NOMO-1 treated with dmso at 0.1 percent for 144 hours (cell line): ENCODE data around the gene FNIP1.
"Not testable (repeated sequence)": the region's sequence is repeated elsewhere in the genome, so short reads cannot be mapped to it uniquely, and the experiment has no call there.

Experiments
- DNase-seq: peaks from one replicate; lab custom pipeline; 2025; ENCODE audit not compliant: unreplicated experiment; lab: John Stamatoyannopoulos, UW

Gene FNIP1

DNA sequence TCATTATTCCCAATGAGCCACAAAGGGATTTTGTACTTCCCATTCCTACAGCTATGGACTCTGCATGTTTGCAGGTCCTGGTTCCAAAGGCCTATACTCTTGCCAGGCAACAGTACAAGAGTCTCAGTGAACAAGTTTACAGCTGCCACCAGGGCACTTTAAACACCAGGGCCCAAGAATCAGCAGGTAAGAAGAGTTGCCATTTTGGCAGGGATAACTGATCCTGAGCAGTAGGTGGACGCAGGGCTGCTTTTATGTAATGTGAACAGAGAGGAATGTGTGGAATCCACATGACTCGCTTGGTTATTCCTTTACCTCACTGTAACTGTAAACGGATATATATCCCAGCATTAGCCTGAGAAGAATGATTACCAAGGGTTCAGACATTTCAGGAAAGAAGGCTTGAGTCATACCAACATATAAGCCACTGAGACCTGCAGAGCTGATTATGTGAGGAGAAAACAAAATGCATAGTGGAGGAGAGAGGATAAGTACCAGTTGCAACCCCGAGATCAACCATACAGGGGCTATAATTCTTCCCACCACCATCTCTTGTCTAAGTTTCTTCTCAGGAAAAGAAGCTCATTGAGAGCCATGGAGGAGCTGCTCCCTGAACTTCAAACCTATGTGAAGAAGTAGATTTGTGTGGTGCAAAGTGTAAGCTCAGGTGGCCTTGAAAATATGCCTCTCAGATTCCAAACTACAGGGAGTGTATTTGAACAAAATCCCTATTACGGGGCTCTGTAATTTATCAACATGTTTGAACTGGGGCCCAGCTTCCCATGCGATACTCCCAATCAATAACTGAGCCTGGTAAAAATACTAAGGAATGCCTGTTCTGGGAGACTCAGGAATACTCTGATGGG is 186.4 kb downstream of the FNIP1 start:
- DNase-seq: no peak

DNA sequence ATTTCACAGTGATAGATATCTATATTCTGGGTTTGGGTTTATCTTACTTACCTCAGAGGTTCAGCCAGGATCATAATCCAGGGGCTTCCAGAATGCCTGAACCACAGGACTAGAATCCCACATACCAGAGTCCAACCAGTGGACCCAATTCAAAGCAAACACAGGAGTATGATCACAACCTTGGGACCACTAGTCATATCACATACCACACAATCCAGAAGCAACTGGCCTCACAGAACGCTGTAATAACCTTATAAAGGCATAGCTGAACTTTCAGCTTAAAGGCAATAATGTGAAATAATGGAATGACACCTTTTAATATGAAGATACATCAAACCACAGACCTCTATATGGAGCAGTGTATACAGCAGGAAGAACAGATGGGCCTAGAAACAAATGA is 187.0 kb downstream of the FNIP1 start:
- no peak for DNase-seq

DNA sequence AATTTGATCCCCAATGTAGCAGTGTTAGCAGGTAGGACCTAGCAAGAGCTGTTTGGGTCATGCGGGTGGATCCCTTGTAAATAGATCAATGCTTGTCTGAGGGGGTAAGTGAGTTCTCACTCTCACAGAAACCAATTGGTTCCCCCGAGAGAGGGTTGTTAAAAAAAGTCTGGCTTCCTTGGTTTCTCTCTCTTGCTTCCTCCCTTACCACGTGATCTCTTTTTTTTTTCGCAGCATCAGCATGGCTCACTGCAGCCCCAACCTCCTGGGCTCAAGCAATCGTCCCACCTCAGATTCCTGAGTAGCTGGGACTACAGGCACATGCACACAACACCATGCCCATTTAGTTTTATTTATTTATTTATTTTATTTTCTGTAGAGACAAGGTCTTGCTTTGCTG is 188.2 kb downstream of the FNIP1 start:
- no peak for DNase-seq

GRCh38 chr5:131607903-131608540 is 188.8 kb downstream of the FNIP1 start:
- no peak for DNase-seq

DNA sequence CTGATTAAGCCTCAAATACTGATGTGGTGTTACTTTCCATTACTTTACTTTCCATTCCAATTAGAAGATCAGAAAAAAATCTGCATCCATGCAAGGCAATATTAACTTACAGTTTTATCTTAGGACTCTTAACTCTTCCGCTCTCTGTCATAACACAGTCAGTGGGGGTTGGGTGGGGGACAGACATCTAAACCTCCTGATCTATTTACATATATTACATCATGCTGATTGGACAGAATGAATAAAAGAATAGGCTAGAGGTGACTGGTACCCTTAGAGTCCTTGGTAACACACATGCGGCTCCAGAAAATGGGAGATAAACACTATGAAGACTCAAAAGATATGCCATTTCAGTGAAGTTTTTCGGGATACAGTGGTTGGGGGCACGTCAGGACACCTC is 189.4 kb downstream of the FNIP1 start:
- DNase-seq: no peak

DNA sequence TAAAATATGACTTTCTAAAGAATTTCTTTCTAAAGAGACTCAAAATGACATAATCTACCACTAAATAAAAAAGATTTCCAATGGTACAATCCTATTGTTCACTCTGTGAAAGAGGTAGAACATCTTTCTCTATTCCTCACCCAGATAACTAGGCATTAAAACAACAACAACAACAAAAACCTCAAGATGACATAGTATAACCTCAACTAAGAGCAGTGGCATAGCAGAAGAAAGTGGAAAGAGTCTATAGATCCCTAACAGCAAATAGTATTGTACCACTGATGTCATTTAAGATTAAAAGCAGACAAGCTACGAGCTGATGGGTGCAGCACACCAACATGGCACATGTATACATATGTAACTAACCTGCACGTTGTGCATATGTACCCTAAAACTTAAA is 191.7 kb downstream of the FNIP1 start:
- DNase-seq: no peak

GRCh38 chr5:131595088-131596033 is 201.5 kb downstream of the FNIP1 start:
- no peak for DNase-seq

DNA sequence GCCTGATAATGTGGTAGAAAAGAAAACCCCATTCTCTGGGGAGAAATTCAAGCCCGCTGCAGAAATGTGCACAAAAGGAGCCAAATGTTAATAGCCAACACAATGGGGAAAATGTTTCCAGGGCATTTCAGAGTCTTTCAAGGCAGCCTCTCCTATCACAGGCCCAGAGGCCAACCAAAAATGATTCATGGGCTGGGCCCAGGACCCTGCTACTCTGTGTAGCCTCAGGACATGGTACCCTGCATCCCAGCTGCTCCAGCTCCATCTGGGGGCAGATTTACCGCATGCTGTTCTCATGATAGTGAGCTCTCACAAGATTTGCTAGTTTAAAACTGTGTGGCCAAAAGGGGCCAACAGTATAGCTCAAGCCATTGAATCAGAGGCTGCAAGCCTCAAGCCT is 202.9 kb downstream of the FNIP1 start:
- DNase-seq: no peak

GRCh38 chr5:131593436-131593835 is 203.4 kb downstream of the FNIP1 start:
- not testable (repeated sequence) for DNase-seq
